Prostate gland (tissue), 2 donors: ENCODE data around the gene NEK1.

Experiments
- CTCF ChIP-seq, 4 experiments: fragments of 200-600 bp in 2 of 4; fragments of 450-650 bp in 2 of 4; sonication (generic) in 2 of 4; IDR thresholded peaks; 1 replicate in 3 of 4; 2 replicates in 1 of 4; pipeline ENCODE4 v1.5.1; 2016 to 2019; ENCODE audit warnings: antibody characterized with exemption in 4 of 4, mild to moderate bottlenecking in 2 of 4, moderate library complexity in 2 of 4
- POLR2A ChIP-seq: fragments of 450-650 bp; IDR thresholded peaks from one replicate; pipeline ENCODE4 v1.6.1; 2016; ENCODE audit warnings: antibody characterized with exemption, mild to moderate bottlenecking
- POLR2AphosphoS5 ChIP-seq: sonication (generic); formaldehyde crosslinking; IDR thresholded peaks from one replicate; pipeline ENCODE4 v1.6.1; 2017; ENCODE audit warnings: antibody characterized with exemption

DNA sequence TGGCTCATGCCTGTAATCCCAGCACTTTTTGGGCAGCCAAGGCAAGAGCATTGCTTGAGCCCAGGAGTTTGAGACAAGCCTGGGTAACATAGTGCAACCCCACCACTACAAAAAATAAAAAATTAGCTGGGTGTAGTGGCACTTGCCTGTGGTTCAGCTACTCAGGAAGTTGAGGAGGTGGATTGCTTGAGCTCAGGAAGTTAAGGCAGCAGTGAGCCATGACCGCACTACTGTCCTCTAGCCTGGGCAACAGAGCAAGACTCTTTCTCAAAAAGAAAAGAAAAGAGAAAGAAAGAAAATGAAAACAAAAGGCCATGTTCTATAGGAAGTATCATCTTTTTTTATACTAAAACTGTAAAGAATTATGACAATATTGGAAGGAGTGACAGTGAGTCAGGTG is 38.5 kb downstream of the NEK1 start:
- TF ChIP-seq CTCF (IDR thresholded peaks at IDR 0.05) = no peak
- no peak for TF ChIP-seq POLR2A
- TF ChIP-seq POLR2AphosphoS5 = no peak
